Nephron progenitor cell (in vitro differentiated cells): ENCODE data around the gene UBL4B.

Experiments
- DNase-seq: peaks from one replicate; pipeline ENCODE4 v3.0.0; 2021
- H3K27ac Mint-ChIP-seq: 2 replicates; pipeline ENCODE4 v1.8.0; 2021; ENCODE audit warnings: mild to moderate bottlenecking, moderate library complexity, mixed read lengths
- H3K27me3 Mint-ChIP-seq: 2 replicates; pipeline ENCODE4 v1.8.0; 2021; ENCODE audit warnings: mild to moderate bottlenecking, low read depth, mixed read lengths; ENCODE audit not compliant: poor library complexity
- H3K36me3 Mint-ChIP-seq: 2 replicates; pipeline ENCODE4 v1.8.0; 2021; ENCODE audit warnings: low read depth, mixed read lengths
- H3K4me1 Mint-ChIP-seq: 2 replicates; pipeline ENCODE4 v1.8.0; 2021; ENCODE audit warnings: mixed read lengths
- H3K4me3 Mint-ChIP-seq: 2 replicates; pipeline ENCODE4 v1.8.0; 2021; ENCODE audit warnings: mild to moderate bottlenecking, moderate library complexity, mixed read lengths
- H3K9me3 Mint-ChIP-seq: 2 replicates; pipeline ENCODE4 v1.8.0; 2021; ENCODE audit warnings: mild to moderate bottlenecking, moderate library complexity, mixed read lengths
- TF ChIP-seq, protein P1 (sequence below): fragments of 200-600 bp; sonication (generic); IDR thresholded peaks from 2 replicates; pipeline ENCODE4 v1.5.0; 2021; ENCODE audit warnings: antibody characterized with exemption

Gene UBL4B

DNA sequence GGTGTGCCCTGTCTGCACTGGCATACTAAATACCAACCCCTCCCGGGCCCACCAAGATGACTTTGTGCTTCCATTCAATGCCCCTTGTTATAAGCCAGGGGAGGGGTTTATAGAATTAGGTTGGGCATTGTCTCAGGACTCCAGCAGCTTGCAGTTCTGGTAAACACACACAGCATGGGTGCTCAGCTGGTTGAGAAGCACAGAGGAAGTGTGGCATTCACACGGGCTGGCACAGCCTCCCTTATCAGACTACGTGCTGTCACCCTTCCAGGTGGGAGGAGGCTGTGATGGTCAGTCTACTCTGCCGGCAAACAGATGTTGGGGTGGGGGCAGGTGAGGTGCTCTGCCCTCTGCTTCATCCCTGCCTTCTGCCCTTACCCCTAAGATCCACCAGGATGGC, 23.0 kb downstream of the UBL4B start:
- H3K4me3 Mint-ChIP-seq, result no peak overlapping the region
- no peak overlapping the region for H3K27ac Mint-ChIP-seq
- TF ChIP-seq, protein P1, sequence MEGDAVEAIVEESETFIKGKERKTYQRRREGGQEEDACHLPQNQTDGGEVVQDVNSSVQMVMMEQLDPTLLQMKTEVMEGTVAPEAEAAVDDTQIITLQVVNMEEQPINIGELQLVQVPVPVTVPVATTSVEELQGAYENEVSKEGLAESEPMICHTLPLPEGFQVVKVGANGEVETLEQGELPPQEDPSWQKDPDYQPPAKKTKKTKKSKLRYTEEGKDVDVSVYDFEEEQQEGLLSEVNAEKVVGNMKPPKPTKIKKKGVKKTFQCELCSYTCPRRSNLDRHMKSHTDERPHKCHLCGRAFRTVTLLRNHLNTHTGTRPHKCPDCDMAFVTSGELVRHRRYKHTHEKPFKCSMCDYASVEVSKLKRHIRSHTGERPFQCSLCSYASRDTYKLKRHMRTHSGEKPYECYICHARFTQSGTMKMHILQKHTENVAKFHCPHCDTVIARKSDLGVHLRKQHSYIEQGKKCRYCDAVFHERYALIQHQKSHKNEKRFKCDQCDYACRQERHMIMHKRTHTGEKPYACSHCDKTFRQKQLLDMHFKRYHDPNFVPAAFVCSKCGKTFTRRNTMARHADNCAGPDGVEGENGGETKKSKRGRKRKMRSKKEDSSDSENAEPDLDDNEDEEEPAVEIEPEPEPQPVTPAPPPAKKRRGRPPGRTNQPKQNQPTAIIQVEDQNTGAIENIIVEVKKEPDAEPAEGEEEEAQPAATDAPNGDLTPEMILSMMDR, result no peak

DNA sequence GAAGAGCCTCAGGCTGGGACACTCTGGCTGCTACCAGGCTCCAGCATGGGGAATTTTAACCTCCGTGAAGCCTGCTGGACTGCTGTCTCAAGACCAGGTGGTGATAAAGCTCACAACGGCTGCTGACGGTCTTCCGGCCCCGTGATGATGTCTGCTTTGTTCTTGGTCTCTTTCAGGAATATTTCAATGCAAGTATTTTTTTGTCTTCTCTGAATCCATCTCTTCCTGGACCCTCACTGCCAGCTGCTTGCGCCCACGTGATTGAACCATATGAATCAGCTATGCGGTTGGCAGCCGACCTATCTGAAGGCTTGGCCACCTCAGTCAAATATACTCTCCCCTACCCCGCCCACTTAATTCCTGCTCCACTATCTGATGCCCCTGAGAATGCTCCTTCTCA, 23.4 kb downstream of the UBL4B start:
- peaks cover 44% of the 10 kb centered on the region for H3K4me1 Mint-ChIP-seq
- TF ChIP-seq, protein P1, result no peak
- H3K9me3 Mint-ChIP-seq, result peaks cover 8% of the 10 kb centered on the region
- DNase-seq, result no peak
- no peak overlapping the region for H3K27ac Mint-ChIP-seq
- no peaks in the 10 kb centered on the region for H3K36me3 Mint-ChIP-seq
- no peak overlapping the region for H3K4me3 Mint-ChIP-seq
- peaks cover 68% of the 10 kb centered on the region for H3K27me3 Mint-ChIP-seq

More for the DNA sequence above, 23.0 kb downstream of the UBL4B start:
- Mint-ChIP-seq H3K9me3 (peaks cover 6% of the 10 kb centered on the region), H3K36me3 (no peaks in the 10 kb centered on the region), H3K27me3 (peaks cover 70% of the 10 kb centered on the region), H3K4me1 (peaks cover 47% of the 10 kb centered on the region)
- DNase-seq, result no peak

DNA sequence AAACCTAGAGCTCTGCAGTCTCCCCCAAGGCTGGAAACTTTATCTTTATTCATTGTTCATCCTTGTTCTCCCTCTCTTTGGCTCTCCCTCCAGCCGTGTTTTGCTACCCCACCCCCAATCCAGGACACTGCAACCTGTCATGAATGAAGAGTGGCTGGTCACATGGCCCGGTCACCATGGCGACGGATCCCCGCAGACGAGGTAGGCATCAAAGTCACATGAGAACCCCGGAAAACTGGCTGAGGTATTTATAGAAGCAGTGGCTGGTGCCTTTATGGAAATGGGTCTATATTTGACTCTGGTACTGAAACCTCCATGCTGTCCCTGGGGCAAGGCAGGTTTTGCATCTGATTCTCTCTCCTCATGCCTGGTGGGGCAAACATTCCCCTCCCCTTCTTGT, 24.7 kb downstream of the UBL4B start:
- TF ChIP-seq, protein P1, result no peak
- H3K27ac Mint-ChIP-seq, result no peak overlapping the region
- peaks cover 8% of the 10 kb centered on the region for H3K9me3 Mint-ChIP-seq
- H3K36me3 Mint-ChIP-seq, result no peaks in the 10 kb centered on the region
- DNase-seq, result peak; percentile 78
- peaks cover 56% of the 10 kb centered on the region for H3K27me3 Mint-ChIP-seq
- peak overlapping the region; percentile 41 for H3K4me3 Mint-ChIP-seq
- H3K4me1 Mint-ChIP-seq, result peaks cover 37% of the 10 kb centered on the region

DNA sequence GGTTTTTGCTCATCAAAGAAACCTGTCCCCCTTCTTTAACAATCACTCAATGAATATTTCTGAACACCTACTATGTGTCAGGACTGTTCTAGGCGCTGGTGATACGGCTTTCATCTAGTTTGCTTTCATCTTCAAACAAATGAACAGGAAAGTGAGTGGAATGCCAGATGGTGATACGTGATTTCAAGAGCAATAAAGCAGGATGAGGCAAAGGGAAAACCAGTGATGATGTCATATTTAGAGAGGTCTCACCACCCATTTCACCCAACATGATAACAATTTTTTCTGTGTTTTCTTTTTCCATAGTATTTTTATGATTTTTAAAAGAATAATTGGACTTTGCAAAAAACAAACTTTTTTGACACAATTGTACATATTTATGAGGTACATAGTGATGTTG, 26.7 kb downstream of the UBL4B start:
- Mint-ChIP-seq H3K4me3 (no peak overlapping the region), H3K9me3 (peaks cover 8% of the 10 kb centered on the region), H3K36me3 (no peaks in the 10 kb centered on the region), H3K4me1 (peaks cover 36% of the 10 kb centered on the region), H3K27ac (no peak overlapping the region), H3K27me3 (peaks cover 35% of the 10 kb centered on the region)
- DNase-seq, result no peak
- TF ChIP-seq, protein P1, result no peak

- TF ChIP-seq, protein P1, result no peak
- no peaks in the 10 kb centered on the region for H3K4me1 Mint-ChIP-seq
- peaks cover 8% of the 10 kb centered on the region for H3K9me3 Mint-ChIP-seq
- no peak for DNase-seq
- H3K36me3 Mint-ChIP-seq, result no peaks in the 10 kb centered on the region
- H3K27ac Mint-ChIP-seq, result no peak overlapping the region
- peaks cover 6% of the 10 kb centered on the region for H3K27me3 Mint-ChIP-seq
- no peak overlapping the region for H3K4me3 Mint-ChIP-seq
Measured at GRCh38 chr1:110144366-110144765, 32.1 kb downstream of the UBL4B start.

DNA sequence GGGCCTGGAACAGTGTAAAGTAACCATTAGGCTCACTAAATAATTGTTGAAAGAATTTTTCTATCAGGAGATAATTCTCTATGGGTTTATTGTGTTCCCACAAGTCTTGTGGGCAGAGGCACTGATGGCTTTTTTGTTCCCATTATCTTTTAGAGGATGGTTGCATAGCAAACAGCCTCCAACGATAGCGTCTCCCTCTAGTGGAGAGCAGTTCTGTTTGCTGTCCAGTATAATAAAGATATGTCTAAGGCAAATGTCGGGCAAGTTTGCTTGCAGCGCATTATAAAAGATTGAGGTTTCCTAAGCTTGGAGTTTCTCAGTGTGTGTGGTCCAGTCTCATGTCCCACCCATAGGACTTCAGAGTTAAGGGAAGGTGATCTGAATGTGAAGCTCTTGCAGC, 36.7 kb downstream of the UBL4B start:
- no peaks in the 10 kb centered on the region for H3K9me3 Mint-ChIP-seq
- H3K27ac Mint-ChIP-seq, result no peak overlapping the region
- DNase-seq, result no peak
- H3K36me3 Mint-ChIP-seq, result no peaks in the 10 kb centered on the region
- peaks cover 32% of the 10 kb centered on the region for H3K27me3 Mint-ChIP-seq
- H3K4me1 Mint-ChIP-seq, result peaks cover 3% of the 10 kb centered on the region
- TF ChIP-seq, protein P1, result peak; percentile 29
- H3K4me3 Mint-ChIP-seq, result no peak overlapping the region
